Hematopoietic multipotent progenitor cell treated with erythropoietin and hydrocortisone succinate and interleukin-3 and kit ligand, for 8 days (in vitro differentiated cells): Measurements from ENCODE around the gene AP2B1.
"Not testable (repeated sequence)": the region's sequence is repeated elsewhere in the genome, so short reads cannot be mapped to it uniquely, and the experiment has no call there.

Experiments used
- DNase-seq: peaks from one replicate; pipeline ENCODE4 v3.0.0-alpha.2; 2015

Gene AP2B1

DNA sequence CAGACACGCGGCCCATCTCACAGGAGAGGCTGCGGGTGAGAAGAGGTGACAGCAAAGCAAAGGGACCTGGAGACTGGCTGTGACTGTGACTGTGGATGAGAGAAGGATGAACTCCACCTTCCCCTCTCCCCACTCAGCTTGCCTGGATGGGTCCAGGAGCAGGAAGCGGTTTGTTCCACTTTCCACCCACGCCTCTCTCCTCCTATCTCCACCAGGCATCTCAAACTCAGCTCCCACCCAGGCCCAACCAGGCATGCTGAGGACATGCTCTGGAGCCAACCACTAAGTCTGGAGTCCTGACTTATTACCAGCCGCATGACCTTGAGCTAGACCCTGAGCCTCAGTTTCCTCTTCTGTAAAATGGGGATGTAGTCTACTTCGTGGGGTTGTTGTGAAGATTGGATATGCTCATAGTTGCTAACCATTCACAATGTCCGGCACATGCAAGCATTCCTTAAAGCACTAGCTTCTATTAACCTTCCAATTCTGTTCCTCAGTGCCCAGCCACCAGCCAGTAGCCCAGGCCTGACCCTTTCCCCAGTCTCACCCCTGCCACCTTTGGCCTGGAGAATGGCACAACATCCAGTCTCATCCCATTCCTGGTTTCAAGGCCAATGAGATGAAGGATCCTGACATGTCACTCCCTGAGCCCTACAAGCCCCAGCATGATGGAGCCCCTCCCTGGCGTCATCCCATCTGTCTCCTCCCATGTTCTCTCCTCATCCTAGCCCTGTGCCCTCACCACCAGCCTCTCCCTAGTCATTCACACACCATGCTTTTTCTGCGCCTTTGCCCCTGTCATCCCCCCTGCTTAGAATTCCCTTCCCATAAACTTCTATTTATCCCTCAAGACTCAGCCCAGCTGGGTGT is 163.6 kb downstream of the AP2B1 start:
- peak; percentile 70 for DNase-seq

DNA sequence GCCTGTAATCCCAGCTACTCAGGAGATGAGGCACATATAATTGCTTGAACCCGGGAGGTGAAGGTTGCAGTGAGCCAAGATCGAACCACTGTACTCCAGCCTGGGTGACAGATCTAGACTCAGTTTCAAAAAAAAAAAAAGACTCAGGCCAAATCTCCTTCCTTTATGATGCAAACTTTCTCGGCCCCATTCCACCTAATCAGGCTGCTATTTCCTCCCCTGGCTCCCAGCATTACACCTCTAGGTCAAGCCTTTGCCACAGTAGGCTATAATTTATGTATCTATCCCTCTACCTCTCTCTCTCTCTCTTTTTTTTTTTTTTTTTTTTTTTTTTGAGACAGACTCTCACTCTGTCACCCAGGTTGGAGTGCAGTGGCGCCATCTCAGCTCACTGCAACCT is 164.4 kb downstream of the AP2B1 start:
- DNase-seq = not testable (repeated sequence)

DNA sequence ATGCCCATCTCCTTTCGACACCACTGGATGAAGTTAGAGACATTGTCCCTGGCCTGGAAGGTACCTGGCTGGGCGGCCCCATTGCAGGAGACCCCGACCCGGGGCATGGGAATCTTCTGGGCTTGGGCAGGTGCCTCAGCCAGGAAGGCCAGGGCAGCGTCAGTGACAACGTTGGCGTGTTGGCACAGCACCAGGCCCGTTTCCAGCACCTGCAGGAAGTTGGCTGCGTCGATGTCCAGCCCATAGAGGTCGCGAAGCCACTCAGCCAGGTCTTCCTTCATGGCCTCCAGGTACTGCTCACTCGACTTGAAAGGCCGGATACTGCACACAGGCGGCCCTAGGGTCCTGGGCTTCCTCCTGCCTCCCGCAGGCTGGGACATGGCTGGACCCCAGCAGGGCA is 165.3 kb downstream of the AP2B1 start:
- DNase-seq = no peak

DNA sequence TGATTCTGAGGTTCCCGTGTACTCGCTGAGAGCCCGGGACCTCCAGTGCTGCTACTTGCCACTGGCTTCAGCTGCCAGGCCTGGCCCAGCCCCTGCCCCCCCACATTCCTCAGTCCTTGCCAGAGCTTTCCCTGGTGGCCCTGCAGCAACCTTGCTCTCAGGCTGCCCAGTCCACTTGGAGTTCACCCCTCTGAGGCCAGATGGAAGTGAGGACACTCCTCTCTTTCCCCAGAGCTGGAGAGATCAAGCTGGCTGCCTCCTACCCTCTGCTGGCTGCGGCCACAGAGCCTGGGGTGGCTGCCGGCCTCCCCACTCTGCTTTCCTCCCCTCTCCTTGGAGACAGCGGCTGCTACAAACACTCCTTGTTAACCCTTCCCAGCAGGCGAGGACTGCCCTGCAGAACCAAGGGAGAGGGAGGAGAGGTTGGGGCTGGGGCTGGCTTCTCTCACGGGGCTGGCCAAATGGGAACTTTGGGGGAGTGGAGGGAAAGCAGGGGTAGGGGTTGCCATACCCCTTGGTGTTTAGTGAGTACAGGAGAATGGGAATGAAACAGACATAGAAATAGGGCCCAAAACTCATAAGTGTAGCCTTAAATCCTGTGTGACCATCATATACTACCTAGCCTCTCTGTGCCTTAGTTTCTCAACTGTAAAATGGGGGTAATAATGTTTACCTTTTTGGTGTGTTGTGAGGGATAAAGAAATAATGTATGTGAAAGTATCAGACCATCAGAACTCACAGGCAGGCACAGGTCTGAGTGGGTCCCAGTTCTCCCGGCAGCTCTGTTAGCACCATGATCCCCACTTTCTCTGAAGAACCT is 166.0 kb downstream of the AP2B1 start, which contains the start of gene GAS2L2:
GAS2L2 (minus strand) TSS at position 295 of the 820 bp plus-strand sequence. CDS start 389 bp downstream, outside the sequence.
- no peak for DNase-seq

DNA sequence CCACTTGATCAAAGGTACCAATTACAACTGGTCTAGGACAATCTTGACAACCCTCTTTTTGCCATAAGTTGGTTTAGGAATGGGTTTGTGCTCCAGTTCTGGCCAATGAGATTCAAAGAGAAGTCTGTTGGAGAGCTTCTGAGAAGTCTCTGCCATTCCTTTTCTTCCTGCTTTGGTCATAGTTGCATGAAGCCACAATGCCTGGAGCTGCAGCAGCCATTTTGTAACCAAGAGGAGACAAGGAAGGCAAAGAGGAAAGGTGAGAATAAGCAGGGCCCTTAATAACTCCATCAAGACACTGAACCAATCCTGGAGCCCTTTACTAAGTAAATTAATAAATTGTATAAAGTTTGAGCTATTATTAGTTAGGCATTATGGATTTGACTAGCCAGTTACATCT is 170.1 kb downstream of the AP2B1 start:
- DNase-seq = no peak

DNA sequence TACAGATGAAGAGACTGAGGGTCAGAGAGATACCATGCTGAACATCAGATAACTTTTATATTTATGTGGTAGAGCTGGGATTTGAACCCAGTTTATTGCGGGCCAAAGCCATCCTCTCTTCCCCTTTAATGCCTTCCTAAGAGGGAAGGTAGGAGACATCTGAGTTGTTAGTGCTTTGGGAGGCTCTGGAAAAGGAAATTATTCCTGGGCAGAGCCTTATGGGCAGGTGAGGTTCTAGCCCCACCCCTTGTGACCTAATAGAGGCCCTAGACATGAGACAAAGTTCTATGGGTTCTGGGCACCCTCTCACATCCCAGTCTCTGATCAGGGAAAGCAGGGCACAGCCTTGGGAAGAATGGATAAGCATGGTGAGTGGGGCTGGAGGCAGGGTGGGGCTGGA is 173.5 kb downstream of the AP2B1 start, which contains the start of gene C17orf50:
C17orf50 (plus strand) TSS at position 301 of the 400 bp plus-strand sequence; CDS start at position 356, 55 bp downstream.
- DNase-seq = no peak

DNA sequence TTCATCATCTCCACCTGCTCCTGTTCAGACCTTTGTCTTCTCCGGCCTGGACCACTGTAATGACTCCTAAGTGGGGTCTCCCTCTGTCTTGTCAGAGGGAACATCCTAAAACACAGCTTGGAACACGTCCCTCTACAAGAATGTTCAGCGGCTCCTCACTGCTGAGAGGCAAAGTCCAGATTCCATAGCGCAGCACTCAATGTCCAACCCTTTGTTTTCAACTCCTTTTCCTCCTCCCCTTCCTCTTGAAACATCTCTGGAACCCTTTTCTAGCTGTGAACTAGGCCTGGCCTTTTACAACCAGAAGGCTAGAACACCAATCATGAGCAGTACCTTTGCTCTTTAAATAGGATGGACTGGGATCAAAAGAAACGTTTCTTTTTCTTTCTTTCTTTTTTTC is 174.5 kb downstream of the AP2B1 start:
- no peak for DNase-seq

DNA sequence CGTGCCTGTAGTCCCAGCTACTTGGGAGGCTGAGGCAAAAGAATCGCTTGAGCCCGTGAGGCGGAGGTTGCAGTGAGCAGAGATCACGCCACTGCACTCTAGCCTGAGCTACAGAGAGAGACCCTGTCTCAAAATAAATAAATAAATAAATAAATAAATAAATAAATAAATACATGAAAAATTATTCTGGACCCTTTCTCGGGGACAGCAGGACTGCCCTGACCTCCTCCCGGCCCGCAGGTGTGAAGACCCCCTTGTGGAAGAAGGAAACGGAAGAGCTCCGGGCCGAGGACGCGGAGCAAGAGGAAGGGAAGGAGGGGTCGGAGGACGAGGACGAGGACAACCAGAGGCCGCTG is 176.6 kb downstream of the AP2B1 start:
- no peak for DNase-seq

DNA sequence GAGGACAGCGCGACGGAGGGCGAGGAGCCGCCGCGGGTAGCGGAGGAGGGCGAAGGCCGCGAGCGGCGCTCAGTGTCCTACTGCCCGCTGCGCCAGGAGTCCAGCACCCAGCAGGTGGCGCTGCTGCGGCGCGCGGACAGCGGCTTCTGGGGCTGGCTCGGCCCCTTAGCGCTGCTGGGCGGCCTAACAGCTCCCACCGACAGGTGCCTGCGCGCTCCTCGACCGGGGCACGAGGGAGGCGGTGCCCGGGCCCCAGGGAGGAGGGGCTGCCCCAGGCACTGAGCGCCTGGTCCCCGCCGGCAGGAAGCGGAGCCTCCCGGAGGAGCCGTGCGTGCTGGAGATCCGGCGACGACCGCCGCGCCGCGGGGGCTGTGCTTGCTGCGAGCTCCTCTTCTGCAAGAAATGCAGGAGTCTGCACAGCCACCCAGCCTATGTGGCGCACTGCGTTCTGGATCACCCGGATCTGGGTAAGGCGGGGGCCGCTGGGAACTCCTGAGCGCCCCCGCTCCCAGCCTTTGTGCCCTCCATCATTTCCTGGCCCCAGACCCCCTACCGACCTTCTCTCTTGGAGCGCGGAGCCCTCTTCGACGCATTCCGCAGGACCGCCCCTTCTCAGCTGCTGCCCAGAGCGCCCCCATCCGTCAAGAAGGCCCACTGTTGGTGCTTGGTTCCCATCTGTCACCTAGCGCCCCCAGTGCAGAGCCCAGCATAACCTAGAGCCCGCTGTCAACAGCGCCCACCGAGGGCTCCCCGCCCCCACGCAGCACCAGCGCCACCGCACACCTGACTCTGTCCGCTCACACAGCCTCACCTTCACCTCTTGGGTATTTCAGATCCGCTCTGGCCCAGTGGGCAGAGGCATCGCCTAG is 177.2 kb downstream of the AP2B1 start:
- peak; percentile 89 for DNase-seq

DNA sequence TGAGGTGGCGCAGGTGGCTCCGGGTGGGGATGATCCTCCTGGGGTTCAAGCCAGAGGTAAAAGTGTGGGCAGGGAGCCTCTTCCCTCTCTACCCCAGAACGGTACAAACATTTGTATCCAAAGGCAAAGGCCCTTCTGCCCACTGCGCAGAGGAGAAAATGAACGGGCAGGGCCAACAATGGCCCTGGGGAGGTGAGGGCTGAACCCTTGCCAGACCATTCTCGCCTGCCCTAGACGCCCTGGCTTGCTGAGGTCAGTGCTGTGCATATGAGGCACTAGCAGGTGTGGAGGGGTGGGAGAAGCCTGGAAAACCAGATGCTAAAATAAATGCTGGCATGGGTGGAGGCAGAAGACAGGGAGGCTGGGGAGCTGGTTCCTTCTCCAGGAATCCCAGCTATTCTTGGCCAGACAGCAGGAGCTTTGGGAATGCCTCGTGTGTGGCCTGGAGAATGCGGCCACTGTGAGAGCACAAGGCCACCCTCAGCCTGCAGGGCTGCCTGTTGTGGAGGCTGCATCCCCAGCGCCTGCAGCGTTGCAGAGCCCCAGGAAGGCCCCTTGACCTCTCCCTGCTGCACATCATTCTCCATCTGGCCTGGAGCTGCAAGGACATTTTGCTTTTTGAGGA is 178.1 kb downstream of the AP2B1 start:
- DNase-seq = no peak

DNA sequence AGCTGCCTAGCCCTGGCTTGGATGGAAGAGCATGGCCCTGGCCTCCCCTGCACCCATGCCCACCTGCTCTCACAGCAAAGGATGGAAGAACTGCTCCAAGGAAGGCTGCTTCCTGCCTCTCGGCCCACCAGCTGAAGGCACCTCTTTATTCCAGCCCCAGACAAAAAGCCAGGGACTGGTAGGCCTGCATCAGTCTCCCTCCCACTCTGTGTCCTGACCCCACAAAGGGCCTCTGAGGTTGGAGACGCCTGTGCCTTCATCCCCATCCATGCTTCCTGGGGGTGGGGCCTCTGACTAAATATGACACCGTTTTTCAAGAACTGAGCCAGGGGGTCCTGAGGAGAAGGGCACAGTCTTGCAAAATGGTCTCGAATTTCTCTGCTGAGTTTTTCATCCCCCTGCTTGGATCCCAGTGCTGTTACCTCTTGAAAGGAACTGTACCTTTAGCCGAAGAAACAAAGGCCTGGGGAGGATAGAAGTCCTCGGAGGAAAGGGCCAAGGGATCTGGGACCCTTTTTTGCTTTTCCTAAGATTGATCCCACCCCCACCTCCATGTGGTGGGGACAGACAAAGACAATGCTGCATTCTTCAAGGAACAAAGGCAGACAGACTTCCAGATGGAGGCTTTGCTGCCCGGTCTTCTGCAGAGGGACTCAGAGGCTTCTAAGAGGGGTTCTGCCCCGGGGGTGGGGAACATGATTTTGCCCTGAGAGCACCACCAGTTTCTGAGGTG is 178.8 kb downstream of the AP2B1 start:
- DNase-seq = no peak

DNA sequence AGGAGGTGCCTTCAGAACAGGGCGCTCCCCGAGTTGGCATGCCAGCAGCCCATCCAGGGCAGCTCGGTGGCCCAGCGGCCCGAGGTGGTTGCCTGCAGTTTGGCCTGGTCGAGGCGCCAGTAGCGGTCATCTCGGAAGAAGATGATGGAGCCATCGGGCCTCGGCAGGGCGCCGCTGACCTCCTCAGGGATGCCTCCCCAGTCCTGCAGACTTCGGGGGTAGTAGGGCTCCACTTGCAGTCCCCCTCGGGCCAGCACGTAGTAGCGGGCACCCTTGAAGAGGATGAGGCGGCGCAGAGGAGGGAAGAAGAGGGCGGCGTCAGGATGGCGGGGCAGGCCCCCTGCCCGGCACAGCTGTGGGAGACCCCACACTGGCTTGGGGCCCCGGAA is 179.4 kb downstream of the AP2B1 start:
- DNase-seq = no peak

DNA sequence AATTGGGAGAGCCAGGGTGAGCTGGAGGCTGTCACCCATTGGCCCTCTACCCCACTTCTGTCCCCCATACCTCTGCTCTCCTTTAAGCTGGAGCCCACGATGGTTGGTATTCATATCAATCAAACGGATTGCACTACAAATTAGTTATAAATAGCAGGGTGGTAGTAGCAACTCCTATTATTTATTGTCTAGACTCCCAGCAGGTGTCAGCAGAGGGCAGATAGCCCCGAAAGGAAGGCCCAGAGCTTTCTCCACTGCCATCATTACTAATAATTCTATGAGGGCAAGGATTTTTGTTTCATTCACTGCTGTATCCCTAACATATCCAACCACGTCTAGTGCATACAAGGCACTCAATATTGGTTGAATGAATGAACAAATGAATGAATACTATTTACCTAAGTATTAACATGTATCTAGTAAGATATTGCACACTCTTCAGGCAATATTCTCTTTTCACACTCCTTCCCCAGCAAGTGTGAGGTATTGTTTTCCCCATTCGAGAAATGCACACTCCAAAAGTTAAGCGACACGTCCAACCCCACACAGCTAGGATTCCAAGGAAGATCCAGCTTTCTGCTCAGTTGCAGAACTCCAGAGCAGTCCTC is 179.9 kb downstream of the AP2B1 start:
- DNase-seq = peak; percentile 69

DNA sequence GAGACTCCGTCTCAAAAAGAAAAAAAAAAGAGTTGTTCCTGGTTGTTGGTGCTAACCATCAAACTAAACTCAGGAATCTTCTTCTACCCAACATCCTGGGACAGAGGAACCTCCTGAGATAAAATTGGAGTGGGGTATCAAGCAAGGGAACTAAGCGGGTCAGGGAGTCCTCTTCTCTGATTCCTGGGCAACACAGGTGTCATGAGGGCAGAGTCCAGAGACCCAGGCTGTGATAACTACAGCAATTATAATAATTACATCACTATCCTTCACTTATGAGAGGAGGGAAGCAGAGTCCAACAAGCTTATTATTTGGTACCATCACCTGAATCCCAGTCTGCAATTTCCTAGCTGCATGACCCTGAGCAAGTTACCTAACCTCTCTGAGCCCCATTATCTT is 181.7 kb downstream of the AP2B1 start:
- DNase-seq = no peak

DNA sequence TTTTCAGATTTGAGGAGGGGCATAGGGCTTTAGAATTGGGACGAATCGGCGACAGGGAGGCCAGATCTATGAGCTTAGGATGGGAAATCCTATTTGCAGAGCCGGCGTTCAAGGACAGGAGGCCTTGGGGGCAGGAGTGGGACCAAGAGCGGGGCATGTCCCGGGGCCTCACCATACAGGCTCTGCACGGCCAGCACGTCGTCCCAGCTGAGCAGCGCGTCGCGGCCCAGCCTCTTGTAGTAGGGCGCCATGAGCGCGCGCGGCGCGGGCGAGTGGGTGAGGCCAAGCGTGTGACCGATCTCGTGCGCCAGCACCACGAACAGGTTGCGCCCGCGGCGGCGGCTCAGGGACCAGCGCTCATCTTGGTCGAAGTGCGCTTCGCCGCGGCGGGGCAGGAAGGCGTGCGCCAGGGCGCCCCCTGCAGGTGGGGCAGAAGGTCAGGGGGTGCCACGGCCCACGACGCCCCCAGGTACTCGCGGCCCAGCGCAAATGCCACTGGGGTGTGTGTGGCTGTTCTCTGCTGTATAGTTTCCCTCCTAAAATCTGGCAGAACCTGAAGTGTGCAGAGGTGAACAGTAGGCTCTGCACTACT is 182.9 kb downstream of the AP2B1 start:
- DNase-seq = no peak

DNA sequence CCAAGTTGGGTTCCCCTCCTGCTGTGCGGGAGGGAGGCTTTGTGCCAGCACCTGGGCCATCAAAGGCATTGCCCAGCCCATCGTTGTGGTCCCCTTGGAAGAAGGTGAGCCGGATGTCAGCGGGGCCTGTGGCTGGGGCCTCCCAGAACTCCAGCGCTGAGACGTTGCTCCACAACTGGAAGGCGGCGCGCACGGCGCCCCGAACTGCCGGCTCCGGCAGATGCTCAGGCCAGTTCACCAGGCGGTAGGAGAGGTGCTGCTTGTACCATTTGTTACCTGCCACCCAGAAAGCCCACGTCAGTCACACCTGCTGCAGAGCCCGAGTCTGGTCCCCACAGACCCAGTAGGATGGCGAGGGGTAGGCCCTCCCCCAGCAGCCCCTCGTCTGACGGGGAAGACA is 186.0 kb downstream of the AP2B1 start:
- no peak for DNase-seq

DNA sequence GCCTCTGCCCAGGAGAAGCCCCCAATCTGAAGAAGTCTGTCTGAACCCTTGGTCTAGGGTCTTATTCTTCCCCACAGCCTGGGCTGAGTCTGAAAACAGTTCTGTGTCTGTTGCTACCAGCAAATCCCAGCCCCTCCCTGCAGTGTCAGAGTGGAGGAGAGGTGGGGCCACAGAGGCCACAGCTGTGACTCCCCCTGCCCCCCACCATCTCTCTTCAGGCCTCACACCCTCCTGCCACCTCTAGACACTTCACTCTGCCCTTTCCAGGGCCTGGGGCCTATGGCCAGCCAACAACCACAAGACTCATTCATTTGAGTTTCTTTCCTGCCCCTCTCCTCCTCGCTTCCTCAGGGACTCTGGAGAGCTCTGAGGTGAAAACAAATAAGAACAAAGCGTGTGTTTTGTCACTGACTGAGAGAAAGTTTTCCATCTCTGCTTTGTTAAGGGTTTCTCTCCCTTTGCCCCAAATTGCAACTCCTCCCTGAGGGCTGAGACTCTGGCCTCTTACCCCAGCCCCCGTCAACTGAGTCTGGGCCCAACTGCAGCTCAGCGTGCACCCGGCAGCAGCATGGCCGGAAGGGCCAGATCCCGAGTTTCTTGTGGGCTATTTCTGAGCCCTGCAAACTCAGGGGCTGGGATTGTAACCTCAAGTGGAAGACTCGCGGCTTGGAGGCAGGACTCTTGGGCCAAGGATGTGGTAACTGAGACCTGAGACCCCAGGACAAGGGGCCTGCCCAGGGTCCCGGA is 186.7 kb downstream of the AP2B1 start:
- DNase-seq = no peak

DNA sequence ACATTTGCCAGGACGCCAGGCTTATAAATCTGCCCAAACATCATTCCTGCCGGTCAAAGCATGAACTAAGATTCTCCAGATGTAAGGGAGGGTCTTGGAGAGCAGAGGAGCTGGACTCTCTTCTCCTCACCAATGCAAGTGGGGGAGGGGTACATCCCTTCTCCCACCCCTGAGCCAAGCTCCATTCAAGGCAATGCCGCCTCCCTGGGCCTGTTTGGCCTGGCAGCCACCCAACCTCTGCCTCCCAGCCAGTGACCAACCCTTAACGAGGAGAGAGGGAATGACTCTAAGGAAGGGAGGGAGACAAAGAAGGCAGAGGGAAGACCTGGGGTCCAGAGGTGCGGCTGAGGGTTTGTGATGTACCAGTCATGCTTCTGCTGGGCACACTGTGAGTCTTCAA is 187.4 kb downstream of the AP2B1 start:
- no peak for DNase-seq

DNA sequence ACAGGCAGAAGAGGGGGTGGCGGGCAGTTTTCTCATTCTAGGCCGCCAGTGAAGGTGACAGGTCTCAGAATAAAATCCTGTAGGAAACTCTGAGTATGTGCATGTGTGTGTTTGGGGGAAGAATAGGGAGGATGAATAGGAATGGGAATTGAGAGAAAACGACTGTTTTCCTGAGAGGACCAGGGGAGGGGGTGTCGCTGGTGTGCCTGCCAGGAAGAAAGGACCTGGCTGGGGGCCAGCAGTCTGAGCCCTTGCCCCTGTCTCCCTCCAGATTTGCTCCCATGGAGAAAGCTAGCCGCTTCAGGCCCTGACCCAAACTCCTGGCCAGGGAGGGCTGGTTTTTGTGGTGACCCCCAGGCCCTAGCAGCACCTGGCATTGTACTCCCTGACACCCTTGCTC is 187.9 kb downstream of the AP2B1 start:
- no peak for DNase-seq

DNA sequence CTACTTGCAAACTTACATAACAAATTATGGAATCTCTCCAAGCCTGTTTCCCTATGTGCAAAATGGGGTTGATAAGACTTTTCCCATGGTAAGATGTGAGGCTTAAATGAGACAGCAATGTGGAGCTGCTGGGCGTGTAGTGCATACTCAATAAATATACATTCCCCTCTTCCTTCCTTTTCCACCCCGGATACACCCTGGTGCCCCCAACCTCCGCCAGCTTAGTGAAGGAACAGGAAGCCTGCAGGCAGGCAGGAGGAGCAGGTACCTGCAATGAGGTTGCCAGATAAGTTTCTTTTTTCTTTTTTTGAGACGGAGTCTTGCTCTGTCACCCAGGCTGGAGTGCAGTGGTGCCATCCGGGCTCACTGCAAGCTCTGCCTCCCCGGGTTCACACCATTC is 188.5 kb downstream of the AP2B1 start:
- DNase-seq = no peak
